ENCODE measurements around the gene RABGGTA.

DNA sequence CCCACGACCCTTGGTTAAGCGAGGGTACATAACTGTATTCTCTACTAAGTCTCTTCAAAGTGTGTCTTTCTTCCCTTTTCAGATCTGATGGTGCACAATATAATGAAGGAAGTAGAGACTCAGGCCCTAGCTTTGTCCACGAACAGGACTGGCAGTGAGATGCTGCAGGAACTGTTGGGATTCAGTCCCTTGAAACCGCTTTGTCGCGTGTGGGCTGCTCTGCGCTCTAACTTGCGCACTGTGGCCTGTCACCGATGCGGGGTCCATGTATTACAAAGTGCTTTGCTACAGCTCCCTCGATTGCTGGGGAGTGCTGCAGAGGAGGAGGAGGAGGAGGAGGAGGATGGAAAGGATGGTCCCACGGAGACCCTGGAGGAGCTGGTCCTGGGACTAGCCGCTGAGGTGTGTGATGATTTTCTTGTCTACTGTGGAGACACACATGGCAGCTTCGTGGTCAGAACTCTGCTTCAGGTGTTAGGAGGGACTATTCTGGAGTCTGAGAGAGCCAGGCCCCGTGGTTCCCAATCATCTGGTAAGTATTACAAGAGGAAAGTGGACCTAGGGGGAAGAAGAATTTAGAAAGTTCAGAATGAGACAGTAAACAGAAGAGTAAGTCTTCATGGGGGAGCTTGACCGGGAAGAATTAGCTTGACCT lies 29.1 kb upstream of the RABGGTA start:
- TF ChIP-seq, protein P1, sequence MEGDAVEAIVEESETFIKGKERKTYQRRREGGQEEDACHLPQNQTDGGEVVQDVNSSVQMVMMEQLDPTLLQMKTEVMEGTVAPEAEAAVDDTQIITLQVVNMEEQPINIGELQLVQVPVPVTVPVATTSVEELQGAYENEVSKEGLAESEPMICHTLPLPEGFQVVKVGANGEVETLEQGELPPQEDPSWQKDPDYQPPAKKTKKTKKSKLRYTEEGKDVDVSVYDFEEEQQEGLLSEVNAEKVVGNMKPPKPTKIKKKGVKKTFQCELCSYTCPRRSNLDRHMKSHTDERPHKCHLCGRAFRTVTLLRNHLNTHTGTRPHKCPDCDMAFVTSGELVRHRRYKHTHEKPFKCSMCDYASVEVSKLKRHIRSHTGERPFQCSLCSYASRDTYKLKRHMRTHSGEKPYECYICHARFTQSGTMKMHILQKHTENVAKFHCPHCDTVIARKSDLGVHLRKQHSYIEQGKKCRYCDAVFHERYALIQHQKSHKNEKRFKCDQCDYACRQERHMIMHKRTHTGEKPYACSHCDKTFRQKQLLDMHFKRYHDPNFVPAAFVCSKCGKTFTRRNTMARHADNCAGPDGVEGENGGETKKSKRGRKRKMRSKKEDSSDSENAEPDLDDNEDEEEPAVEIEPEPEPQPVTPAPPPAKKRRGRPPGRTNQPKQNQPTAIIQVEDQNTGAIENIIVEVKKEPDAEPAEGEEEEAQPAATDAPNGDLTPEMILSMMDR (IDR thresholded peaks at IDR 0.05 in 4 of 5, conservative IDR thresholded peaks at IDR 0.05 in 1 of 5) = no peak
- TF ChIP-seq POLR2A (IDR thresholded peaks at IDR 0.05) = no peak

All from gastrocnemius medialis (tissue), 4 donors.